CD14-positive monocyte (primary cell): ENCODE results near the gene INF2. TPM values are rescaled to one million over a fixed set of nuclear protein-coding genes. Genes with fewer than 3 reads are reported as not detected.

Experiments used
- DNase-seq, 3 donors: peaks; one replicate each; pipeline ENCODE4 v3.0.0-alpha.2; 2011 to 2022
- H2AFZ ChIP-seq: 2 replicates; pipeline ENCODE4 v1.6.0; 2012; ENCODE audit warnings: mild to moderate bottlenecking, low read depth, low read length, inconsistent platforms; ENCODE audit not compliant: insufficient read depth, poor library complexity, severe bottlenecking
- H3K27ac ChIP-seq, 2 donors: 1 replicate in 1 of 2; 2 replicates in 1 of 2; pipeline ENCODE4 v1.5.1; 2012 to 2013; ENCODE audit warnings: low read length in 2 of 2, control low read depth in 1 of 2, inconsistent platforms in 1 of 2, low read depth in 1 of 2, mild to moderate bottlenecking in 1 of 2
- H3K27me3 ChIP-seq, 2 donors: one replicate each; pipeline versions ENCODE4 v1.6.0 to v1.6.1; 2011 to 2013; ENCODE audit warnings: low read length in 2 of 2; ENCODE audit not compliant: control insufficient read depth in 2 of 2, insufficient read depth in 2 of 2
- H3K36me3 ChIP-seq, 2 donors: replicated peaks in 1 of 2; 1 replicate in 1 of 2; 2 replicates in 1 of 2; pipeline versions ENCODE4 v1.5.1 to v1.6.1; 2012 to 2013; ENCODE audit warnings: low read length in 2 of 2, control low read depth in 1 of 2, inconsistent platforms in 1 of 2, mild to moderate bottlenecking in 1 of 2; ENCODE audit not compliant: insufficient read depth in 2 of 2, control insufficient read depth in 1 of 2
- H3K4me1 ChIP-seq, 2 donors: 1 replicate in 1 of 2; 2 replicates in 1 of 2; pipeline versions ENCODE4 v1.5.1 to v1.6.1; 2012 to 2013; ENCODE audit warnings: low read length in 2 of 2, control low read depth in 1 of 2, inconsistent platforms in 1 of 2, mild to moderate bottlenecking in 1 of 2, moderate library complexity in 1 of 2; ENCODE audit not compliant: insufficient read depth in 2 of 2, control insufficient read depth in 1 of 2
- H3K4me2 ChIP-seq: replicated peaks from 2 replicates; pipeline ENCODE3; 2012; ENCODE audit warnings: low read length, moderate library complexity, mild to moderate bottlenecking; ENCODE audit not compliant: poor library complexity, severe bottlenecking; ENCODE audit errors: extremely low read depth
- H3K4me3 ChIP-seq, 3 experiments: fragments of 200-600 bp in 1 of 3; sonication (generic) in 1 of 3; replicated peaks in 1 of 3; 1 replicate in 2 of 3; 2 replicates in 1 of 3; pipeline ENCODE4 v1.5.1; 2011 to 2013; ENCODE audit warnings: low read length in 3 of 3, mild to moderate bottlenecking in 3 of 3, control low read depth in 2 of 3, low read depth in 2 of 3, inconsistent platforms in 1 of 3, moderate library complexity in 1 of 3
- H3K79me2 ChIP-seq: 2 replicates; pipeline ENCODE4 v1.6.0; 2012; ENCODE audit warnings: mild to moderate bottlenecking, control low read depth, inconsistent platforms, low read length, moderate library complexity; ENCODE audit not compliant: insufficient read depth
- H3K9ac ChIP-seq: 2 replicates; pipeline ENCODE4 v1.6.0; 2017; ENCODE audit warnings: low read length, mild to moderate bottlenecking; ENCODE audit not compliant: insufficient read depth, poor library complexity, severe bottlenecking
- H3K9me3 ChIP-seq, 2 donors: replicated peaks in 1 of 2; 1 replicate in 1 of 2; 2 replicates in 1 of 2; pipeline versions ENCODE4 v1.5.1 to v1.6.1; 2012 to 2013; ENCODE audit warnings: low read length in 2 of 2, control low read depth in 1 of 2; ENCODE audit not compliant: control insufficient read depth in 1 of 2, insufficient read depth in 1 of 2
- H4K20me1 ChIP-seq: 2 replicates; pipeline ENCODE4 v1.6.0; 2012; ENCODE audit warnings: mild to moderate bottlenecking, low read length, control low read depth, moderate library complexity; ENCODE audit not compliant: insufficient read depth
- H3K27ac Mint-ChIP-seq, 7 donors: one replicate each; pipeline ENCODE4 v1.8.0; 2020; ENCODE audit warnings: mild to moderate bottlenecking in 7 of 7, mixed read lengths in 7 of 7, moderate library complexity in 6 of 7, inconsistent platforms in 2 of 7
- H3K27me3 Mint-ChIP-seq, 3 donors: one replicate each; pipeline ENCODE4 v1.8.0; 2021 to 2022; ENCODE audit warnings: low read depth in 3 of 3, mild to moderate bottlenecking in 3 of 3, mixed read lengths in 3 of 3, moderate library complexity in 3 of 3, inconsistent platforms in 1 of 3
- H3K36me3 Mint-ChIP-seq, 2 donors: one replicate each; pipeline ENCODE4 v1.8.0; 2020; ENCODE audit warnings: mixed read lengths in 2 of 2, inconsistent platforms in 1 of 2, mild to moderate bottlenecking in 1 of 2
- H3K4me1 Mint-ChIP-seq: one replicate; pipeline ENCODE4 v1.8.0; 2020; ENCODE audit warnings: mild to moderate bottlenecking, mixed read lengths
- H3K4me3 Mint-ChIP-seq, 2 donors: one replicate each; pipeline ENCODE4 v1.8.0; 2020; ENCODE audit warnings: mild to moderate bottlenecking in 2 of 2, mixed read lengths in 2 of 2, moderate library complexity in 1 of 2
- H3K9me3 Mint-ChIP-seq, 7 donors: one replicate each; pipeline ENCODE4 v1.8.0; 2020 to 2022; ENCODE audit warnings: mixed read lengths in 7 of 7, mild to moderate bottlenecking in 6 of 7, moderate library complexity in 6 of 7, inconsistent platforms in 2 of 7
- whole genome bisulfite sequencing: methylation state at CpG from one replicate; pipeline ENCODE4 v1.1.5; 2013; ENCODE audit warnings: missing lambda C conversion rate; ENCODE audit not compliant: insufficient coverage; 5-methylcytosine and 5-hydroxymethylcytosine counted together
- intact Hi-C, 2 donors: fragments of 100-400 bp; cut with micrococcal nuclease; formaldehyde crosslinking; loops; one replicate each; pipeline versions ENCODE4 v1.15.0 to v1.15.1; 2023
- polyA plus RNA-seq, 3 donors: library from polyadenylated mRNA; depleted of rRNA in 1 of 3; unstranded in 2 of 3; stranded (reverse) in 1 of 3; fragments of 300-500 nt in 2 of 3; fragments of >200 nt in 1 of 3; fragmentation: Illumina TruSeq in 2 of 3; gene quantifications; 1 replicate in 2 of 3; 2 replicates in 1 of 3; pipeline ENCODE4 v1.2.3, GENCODE V29; 2012 to 2021
- TF ChIP-seq, protein P1 (sequence below): fragments of 200-600 bp; IDR thresholded peaks from one replicate; pipeline ENCODE4 v1.8.0; 2022; ENCODE audit warnings: antibody characterized with exemption, mild to moderate bottlenecking

INF2 gene
- polyA plus RNA-seq, 3 donors: 2.9 to 23.3 (median 3.8) TPM

DNA sequence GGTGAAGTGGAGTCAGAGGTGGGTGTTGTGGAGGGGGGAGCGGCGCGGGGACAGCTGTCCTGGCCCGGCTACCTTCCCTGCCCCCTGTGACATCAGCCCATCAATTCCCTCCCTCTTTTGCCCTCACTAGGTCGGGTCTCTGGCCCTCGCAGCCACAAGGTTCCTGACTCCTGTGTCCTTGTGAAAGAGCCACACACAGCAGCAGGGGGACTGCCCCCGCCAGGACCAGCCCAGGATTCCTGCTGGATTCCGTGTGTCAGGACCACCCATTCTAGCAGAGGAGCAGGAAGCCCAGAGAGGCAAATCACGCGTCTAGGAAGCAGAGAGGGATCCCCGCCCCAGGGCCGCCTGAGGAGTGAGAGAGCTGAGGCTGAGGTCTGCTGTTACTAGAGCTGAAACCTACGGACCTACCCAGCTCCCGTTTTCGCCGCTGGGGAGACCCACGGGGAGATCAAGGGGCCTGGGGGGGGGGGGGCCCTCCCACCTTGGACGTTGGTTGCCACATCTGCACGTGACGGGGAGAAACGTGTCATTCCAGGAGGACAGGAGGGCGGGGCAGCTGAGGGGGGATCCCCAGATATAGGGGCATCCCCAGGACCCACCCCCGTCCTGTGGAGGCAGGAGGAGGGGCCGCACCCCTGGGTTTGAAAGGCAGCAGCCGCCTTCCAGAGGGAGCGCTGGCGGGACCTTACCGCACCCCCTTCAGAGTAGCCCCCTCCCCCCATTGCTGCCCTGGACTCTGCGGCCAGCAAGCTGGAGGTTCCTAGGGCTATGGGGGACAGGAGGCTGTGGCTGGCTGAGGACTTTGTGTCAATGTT lies 12.5 kb upstream of the INF2 start:
- Mint-ChIP-seq H3K4me1 (peaks cover 33% of the 10 kb centered on the region), H3K9me3 (peaks cover 0 to 4% (median 0%) of the 10 kb centered on the region in 7 donors), H3K4me3 (peak overlapping the region; percentile 74 to 87), H3K27ac (peak overlapping the region in 4 of 7 donors; percentile 60 to 90 (median 78)), H3K36me3 (no peaks in the 10 kb centered on the region), H3K27me3 (peaks cover 8 to 11% (median 9%) of the 10 kb centered on the region in 3 donors)
- WGBS: 26% methylated on average over 17 of the region's 29 CpGs
- H3K4me1 ChIP-seq: peaks cover 42 to 54% of the 10 kb centered on the region in 2 donors
- H3K4me3 ChIP-seq: peak overlapping the region; percentile 37 to 82 (median 54)
- TF ChIP-seq, protein P1, sequence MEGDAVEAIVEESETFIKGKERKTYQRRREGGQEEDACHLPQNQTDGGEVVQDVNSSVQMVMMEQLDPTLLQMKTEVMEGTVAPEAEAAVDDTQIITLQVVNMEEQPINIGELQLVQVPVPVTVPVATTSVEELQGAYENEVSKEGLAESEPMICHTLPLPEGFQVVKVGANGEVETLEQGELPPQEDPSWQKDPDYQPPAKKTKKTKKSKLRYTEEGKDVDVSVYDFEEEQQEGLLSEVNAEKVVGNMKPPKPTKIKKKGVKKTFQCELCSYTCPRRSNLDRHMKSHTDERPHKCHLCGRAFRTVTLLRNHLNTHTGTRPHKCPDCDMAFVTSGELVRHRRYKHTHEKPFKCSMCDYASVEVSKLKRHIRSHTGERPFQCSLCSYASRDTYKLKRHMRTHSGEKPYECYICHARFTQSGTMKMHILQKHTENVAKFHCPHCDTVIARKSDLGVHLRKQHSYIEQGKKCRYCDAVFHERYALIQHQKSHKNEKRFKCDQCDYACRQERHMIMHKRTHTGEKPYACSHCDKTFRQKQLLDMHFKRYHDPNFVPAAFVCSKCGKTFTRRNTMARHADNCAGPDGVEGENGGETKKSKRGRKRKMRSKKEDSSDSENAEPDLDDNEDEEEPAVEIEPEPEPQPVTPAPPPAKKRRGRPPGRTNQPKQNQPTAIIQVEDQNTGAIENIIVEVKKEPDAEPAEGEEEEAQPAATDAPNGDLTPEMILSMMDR: no peak
- no peaks in the 10 kb centered on the region for H3K79me2 ChIP-seq
- H3K36me3 ChIP-seq: no peaks in the 10 kb centered on the region
- H3K27me3 ChIP-seq: no peaks in the 10 kb centered on the region
- peak overlapping the region; percentile 85 for H3K9ac ChIP-seq
- no peaks in the 10 kb centered on the region for H4K20me1 ChIP-seq
- H3K4me2 ChIP-seq: peak overlapping the region; percentile 96
- no peaks in the 10 kb centered on the region for H3K9me3 ChIP-seq
- DNase-seq: peak in 1 of 3 donors; percentile 68
- intact Hi-C loops: no loop called here
- peak overlapping the region; percentile 94 for H2AFZ ChIP-seq
- H3K27ac ChIP-seq: peak overlapping the region; percentile 73 to 91

DNA sequence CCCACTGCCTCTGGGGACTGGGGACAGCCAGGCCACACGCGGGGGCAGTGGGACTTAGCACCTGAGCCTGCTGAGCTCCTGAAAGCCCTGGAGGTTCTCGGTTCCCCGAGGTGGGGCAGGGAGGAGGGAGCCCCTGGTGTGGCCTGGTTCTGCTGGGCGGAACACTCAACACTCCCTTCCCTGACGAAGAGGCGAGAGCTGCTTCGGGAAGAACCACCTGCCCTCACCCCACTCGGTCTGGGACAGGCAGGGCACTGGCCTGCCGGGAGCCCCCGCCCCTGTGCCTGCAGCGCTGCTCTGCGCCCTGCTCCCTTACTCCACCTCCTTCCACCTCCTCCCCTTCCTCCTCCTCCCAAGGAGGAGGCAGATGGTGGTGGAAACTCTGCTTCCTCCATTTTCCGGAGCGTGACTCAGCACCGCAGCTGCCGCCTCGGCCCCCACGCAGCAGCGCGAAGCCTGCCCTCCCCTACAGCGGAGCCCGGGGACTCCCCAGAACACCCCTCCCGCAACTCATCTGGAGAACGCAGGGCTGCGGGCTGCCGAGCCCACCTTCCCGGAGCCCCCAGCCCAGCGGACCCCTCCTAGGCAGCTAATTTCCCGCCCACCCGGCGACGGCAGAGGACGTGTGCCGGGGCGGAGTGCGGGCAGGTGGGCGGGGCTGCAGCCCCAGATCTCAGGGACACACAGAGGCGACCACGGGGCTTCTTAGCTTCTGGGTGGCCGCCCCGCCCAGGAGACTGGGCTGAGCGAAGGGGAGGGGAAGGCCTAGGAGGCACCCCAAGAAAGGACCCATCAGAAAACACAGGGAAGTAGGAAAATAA lies 11.7 kb upstream of the INF2 start:
- peak; percentile 75 to 84 (median 78) for DNase-seq
- Histone ChIP-seq H2AFZ (peak overlapping the region; percentile 94), H3K9ac (peak overlapping the region; percentile 85), H3K36me3 (no peaks in the 10 kb centered on the region), H3K27ac (peak overlapping the region; percentile 73 to 91), H3K4me2 (peak overlapping the region; percentile 96), H3K27me3 (no peaks in the 10 kb centered on the region), H3K4me3 (peak overlapping the region; percentile 37 to 82 (median 54)), H3K9me3 (no peaks in the 10 kb centered on the region), H4K20me1 (no peaks in the 10 kb centered on the region), H3K4me1 (peaks cover 44 to 59% of the 10 kb centered on the region in 2 donors), H3K79me2 (no peaks in the 10 kb centered on the region)
- Mint-ChIP-seq H3K36me3 (no peaks in the 10 kb centered on the region), H3K9me3 (peaks cover 0 to 4% (median 0%) of the 10 kb centered on the region in 7 donors), H3K4me1 (peaks cover 33% of the 10 kb centered on the region), H3K4me3 (peak overlapping the region; percentile 74 to 87), H3K27me3 (peaks cover 7 to 11% (median 9%) of the 10 kb centered on the region in 3 donors), H3K27ac (peak overlapping the region; percentile 81 to 90 (median 86))
- TF ChIP-seq, protein P1: no peak
- under 1% methylated on average over 28 of the region's 43 CpGs for WGBS
- intact Hi-C loops: no loop called here
